ENCODE results near the gene ZFP37. TPM values are rescaled to one million over a fixed set of nuclear protein-coding genes. Genes with fewer than 3 reads are reported as not detected.

The ZFP37 gene
- total RNA-seq = under 1 TPM; 0.33 to 0.34 TPM

GRCh38 chr9:113056191-113057106 is at the start of gene ZFP37:
ZFP37 (minus strand) TSS chr9:113056724; CDS start chr9:113056688, 36 bp downstream.

GRCh38 chr9:113011911-113012381 is 44.6 kb downstream of the ZFP37 start, which contains the start of gene ZNF883:
ZNF883 (minus strand) TSS chr9:113012192.

Other genes starting within 250 kb of the ZFP37 start
- not detected for gene SLC46A2, start 165.8 kb downstream of the ZFP37 start, total RNA-seq
- gene ZNF883, start 44.5 kb downstream of the ZFP37 start, total RNA-seq = under 1 TPM; 0.33 to 0.69 TPM
- 1 to 10 TPM; 8.3 to 10.0 TPM for gene SLC31A2, start 94.3 kb upstream of the ZFP37 start, total RNA-seq
- gene FKBP15, start 164.6 kb upstream of the ZFP37 start, total RNA-seq = 10 to 100 TPM; 33.7 to 38.3 TPM
- 10 to 100 TPM; 34.8 to 70.3 TPM for gene SLC31A1, start 164.8 kb upstream of the ZFP37 start, total RNA-seq
- 10 to 100 TPM; 22.0 to 37.3 TPM for gene CDC26, start 218.8 kb upstream of the ZFP37 start, total RNA-seq
- gene PRPF4, start 218.9 kb upstream of the ZFP37 start, total RNA-seq = 10 to 100 TPM; 19.6 to 49.3 TPM
- gene RNF183, start 246.7 kb upstream of the ZFP37 start, total RNA-seq = not detected